Measurements from ENCODE around the gene WNT7A. TPM values are rescaled to one million over a fixed set of nuclear protein-coding genes. Genes with fewer than 3 reads are reported as not detected.

Gene WNT7A
- total RNA-seq, 2 experiments from 2014 or later, result 0.09 TPM; not detected in 1

- Mint-ChIP-seq H3K4me3 (no peak overlapping the region), H3K36me3 (ENCODE audit: low read depth) (no peaks in the 10 kb centered on the region), H3K4me1 (ENCODE audit: low read depth) (peaks cover 3% of the 10 kb centered on the region), H3K9me3 (no peaks in the 10 kb centered on the region), H3K27ac (no peak overlapping the region), H3K27me3 (peaks cover 2% of the 10 kb centered on the region)
- ChIA-PET POLR2A (no interaction called here), CTCF (no interaction called here)
- intact Hi-C loops (cut with micrococcal nuclease), result no loop called here
- DNase-seq (no peak), ATAC-seq (no peak)
- TF ChIP-seq CTCF (IDR thresholded peaks at IDR 0.05), result no peak
Measured at GRCh38 chr3:13780432-13781176, 99.3 kb downstream of the WNT7A start.

- Mint-ChIP-seq H3K9me3 (no peaks in the 10 kb centered on the region), H3K27ac (no peak overlapping the region), H3K4me1 (ENCODE audit: low read depth) (no peaks in the 10 kb centered on the region), H3K4me3 (no peak overlapping the region), H3K27me3 (no peaks in the 10 kb centered on the region), H3K36me3 (ENCODE audit: low read depth) (no peaks in the 10 kb centered on the region)
- ATAC-seq (no peak), DNase-seq (no peak)
- ChIA-PET CTCF (no interaction called here), POLR2A (no interaction called here)
- no peak for TF ChIP-seq CTCF (IDR thresholded peaks at IDR 0.05)
- intact Hi-C loops (cut with micrococcal nuclease), result no loop called here
Measured at GRCh38 chr3:13776253-13777050, 103.4 kb downstream of the WNT7A start.

GRCh38 chr3:13772885-13773745 is 106.8 kb downstream of the WNT7A start:
- H3K27ac Mint-ChIP-seq, result no peak overlapping the region

GRCh38 chr3:13772321-13772745 is 107.5 kb downstream of the WNT7A start:
- intact Hi-C loops (cut with micrococcal nuclease), result no loop called here
- ATAC-seq, result no peak
- ChIA-PET POLR2A (no interaction called here), CTCF (no interaction called here)
- H3K4me1 Mint-ChIP-seq (ENCODE audit: low read depth), result peaks cover 9% of the 10 kb centered on the region
- H3K4me3 Mint-ChIP-seq, result no peak overlapping the region
- no peaks in the 10 kb centered on the region for H3K36me3 Mint-ChIP-seq (ENCODE audit: low read depth)
- no peak for DNase-seq
- H3K9me3 Mint-ChIP-seq, result no peaks in the 10 kb centered on the region
- H3K27ac Mint-ChIP-seq, result no peak overlapping the region
- no peak for TF ChIP-seq CTCF (IDR thresholded peaks at IDR 0.05)
- H3K27me3 Mint-ChIP-seq, result no peaks in the 10 kb centered on the region

More at GRCh38 chr3:13772885-13773745, 106.8 kb downstream of the WNT7A start:
- Mint-ChIP-seq H3K4me1 (ENCODE audit: low read depth) (peaks cover 9% of the 10 kb centered on the region), H3K36me3 (ENCODE audit: low read depth) (no peaks in the 10 kb centered on the region), H3K4me3 (no peak overlapping the region), H3K9me3 (no peaks in the 10 kb centered on the region), H3K27me3 (no peaks in the 10 kb centered on the region)
- no peak for DNase-seq
- ChIA-PET POLR2A (no interaction called here), CTCF (no interaction called here)
- intact Hi-C loops (cut with micrococcal nuclease), result no loop called here
- no peak for TF ChIP-seq CTCF (IDR thresholded peaks at IDR 0.05)
- no peak for ATAC-seq

Measured in activated CD8-positive, alpha-beta T cell treated with anti-CD3 and anti-CD28 coated beads for 36 hours (primary cell).